Activated CD4-positive, alpha-beta T cell treated with anti-CD3 and anti-CD28 coated beads for 4 hours (primary cell): ENCODE data around the gene PLA2G4E.

Source experiments
- DNase-seq, 2 donors: peaks; one replicate each; pipeline ENCODE4 v3.0.0-alpha.2; 2020

PLA2G4E gene

GRCh38 chr15:41932511-41933289 lies 88.1 kb downstream of the PLA2G4E start:
- DNase-seq = no peak

DNA sequence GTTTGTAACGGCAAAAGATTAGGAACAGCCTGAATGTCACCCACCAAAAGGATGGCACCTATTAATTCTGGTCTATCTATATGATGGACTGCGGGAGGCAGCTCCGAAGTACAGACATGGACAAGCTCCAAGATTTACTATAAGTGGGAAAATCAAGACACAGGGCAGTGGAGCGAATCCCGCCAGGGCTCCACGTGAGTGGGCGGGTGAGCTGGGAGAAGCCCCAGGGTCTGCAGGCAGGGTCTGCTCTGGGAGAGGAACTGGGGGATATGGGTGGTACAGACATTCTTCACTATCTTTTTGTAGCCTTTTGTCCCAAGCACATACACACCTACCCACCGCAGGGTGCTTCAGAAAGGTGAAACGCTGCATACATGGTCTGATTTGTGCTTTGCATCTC lies 88.7 kb downstream of the PLA2G4E start:
- DNase-seq = no peak
